HepG2 (cell line): ENCODE measurements around the gene NSMCE1. TPM values are rescaled to one million over a fixed set of nuclear protein-coding genes. Genes with fewer than 3 reads are reported as not detected.
A peak's percentile ranks its signal among the peaks of the same experiment; 100 is the strongest.

Source experiments
- ARID5B ChIP-seq: IDR thresholded peaks from 2 replicates; pipeline ENCODE4 v1.4.0; 2020; ENCODE audit warnings: mild to moderate bottlenecking, missing genetic modification reagents
- CCDC6 ChIP-seq: sonication (generic); formaldehyde crosslinking; IDR thresholded peaks from 2 replicates; pipeline ENCODE4 v1.8.1; 2022; ENCODE audit warnings: mild to moderate bottlenecking, missing genetic modification reagents, moderate library complexity
- ESRRA ChIP-seq: sonication (generic); formaldehyde crosslinking; IDR thresholded peaks from 2 replicates; pipeline ENCODE4 v1.5.1; 2020; ENCODE audit warnings: mild to moderate bottlenecking, low read depth, missing genetic modification reagents
- FOXC1 ChIP-seq: sonication (generic); formaldehyde crosslinking; IDR thresholded peaks from 2 replicates; pipeline ENCODE4 v1.8.0; 2022; ENCODE audit warnings: mild to moderate bottlenecking, missing genetic modification reagents, borderline replicate concordance
- GTF3A ChIP-seq: sonication (generic); formaldehyde crosslinking; conservative IDR thresholded peaks from 2 replicates; pipeline ENCODE4 v1.4.0; 2020; ENCODE audit warnings: mild to moderate bottlenecking, missing genetic modification reagents
- HMG20B ChIP-seq: conservative IDR thresholded peaks from 2 replicates; pipeline ENCODE4 v1.6.1; 2016; ENCODE audit warnings: missing genetic modification reagents, missing compliant biosample characterization
- MED8 ChIP-seq: sonication (generic); formaldehyde crosslinking; IDR thresholded peaks from 2 replicates; pipeline ENCODE4 v1.8.1; 2023; ENCODE audit warnings: mild to moderate bottlenecking, missing genetic modification reagents; ENCODE audit not compliant: insufficient replicate concordance
- PAX8 ChIP-seq: sonication (generic); formaldehyde crosslinking; IDR thresholded peaks from 2 replicates; pipeline ENCODE4 v1.8.0; 2022; ENCODE audit warnings: mild to moderate bottlenecking, missing genetic modification reagents, borderline replicate concordance
- RBM39 ChIP-seq: fragments of 200-400 bp; formaldehyde crosslinking; IDR thresholded peaks from one replicate; pipeline ENCODE4 v1.6.1; 2018; ENCODE audit warnings: antibody characterized with exemption, mild to moderate bottlenecking, low read depth, low read length; ENCODE audit not compliant: poor library complexity, severe bottlenecking
- RFXANK ChIP-seq: IDR thresholded peaks from 2 replicates; pipeline ENCODE4 v1.6.1; 2016
- SMAD3 ChIP-seq: sonication (generic); formaldehyde crosslinking; IDR thresholded peaks from 2 replicates; pipeline ENCODE4 v1.4.0; 2020; ENCODE audit warnings: missing genetic modification reagents
- TEAD2 ChIP-seq: sonication (generic); formaldehyde crosslinking; IDR thresholded peaks from 2 replicates; pipeline ENCODE4 v1.9.0; 2021; ENCODE audit warnings: missing genetic modification reagents
- TP53 ChIP-seq: sonication (generic); formaldehyde crosslinking; conservative IDR thresholded peaks from 2 replicates; pipeline ENCODE4 v1.4.0; 2020; ENCODE audit warnings: missing genetic modification reagents
- UBTF ChIP-seq: sonication (generic); formaldehyde crosslinking; IDR thresholded peaks from 2 replicates; pipeline ENCODE4 v1.4.0; 2020; ENCODE audit warnings: mild to moderate bottlenecking, missing genetic modification reagents
- ZFP36L2 ChIP-seq: sonication (generic); formaldehyde crosslinking; IDR thresholded peaks from 2 replicates; pipeline ENCODE4 v1.4.0; 2020; ENCODE audit warnings: missing genetic modification reagents
- ZNF362 ChIP-seq: sonication (generic); formaldehyde crosslinking; IDR thresholded peaks from 2 replicates; pipeline ENCODE4 v1.4.0; 2020; ENCODE audit warnings: missing genetic modification reagents, mild to moderate bottlenecking, borderline replicate concordance
- ZNF580 ChIP-seq: IDR thresholded peaks from 2 replicates; pipeline ENCODE4 v1.6.1; 2016; ENCODE audit warnings: low read depth, borderline replicate concordance
- ZSCAN20 ChIP-seq: sonication (generic); formaldehyde crosslinking; IDR thresholded peaks from 2 replicates; pipeline ENCODE4 v1.4.0; 2020; ENCODE audit warnings: missing genetic modification reagents, mild to moderate bottlenecking, borderline replicate concordance
- ZUFSP ChIP-seq: sonication (generic); formaldehyde crosslinking; IDR thresholded peaks from 2 replicates; pipeline ENCODE4 v1.9.0; 2021; ENCODE audit warnings: missing genetic modification reagents, mild to moderate bottlenecking, borderline replicate concordance
- polyA plus RNA-seq, 8 experiments: library from polyadenylated mRNA; depleted of rRNA in 3 of 8; stranded (reverse) in 7 of 8; unstranded in 1 of 8; fragments of >200 nt; fragmentation: Illumina TruSeq in 4 of 8; extraction: Trizol in 4 of 8; gene quantifications; 2 replicates each; pipeline versions ENCODE4 v1.2.1 to v1.2.3, GENCODE V29; 2011 to 2016; ENCODE audit warnings: low read depth in 4 of 8, missing spikeins in 1 of 8, mixed read lengths in 1 of 8; ENCODE audit not compliant: insufficient read depth in 1 of 8
- total RNA-seq, 5 experiments: library from RNA; depleted of rRNA; stranded (reverse); fragments of >200 nt; fragmentation: Illumina TruSeq; extraction: Trizol; gene quantifications; 2 replicates each; pipeline ENCODE4 v1.2.3, GENCODE V29; 2016; ENCODE audit warnings: low read depth in 1 of 5

NSMCE1 gene
- total and polyA plus RNA-seq, 2 of the 13 experiments (the other 11 are each of a cell fraction or from before 2014, with no cell fraction given): 42.7 to 52.9 TPM

- TF ChIP-seq ESRRA (CRISPR knock-in tag) (no peak; the same call in 1 of the 2 replicates), SMAD3 (peak; percentile 80), TP53 (no peak; the same call in 1 of the 2 replicates), TEAD2 (peak; percentile 42; the same call in 1 of the 2 replicates), ZUFSP (CRISPR knock-in tag) (no peak), FOXC1 (CRISPR knock-in tag) (peak; percentile 90), CCDC6 (CRISPR knock-in tag) (no peak), GTF3A (0 out of 2 replicates have a peak, but pooled peaks have one; percentile 15), ZNF362 (CRISPR knock-in tag) (no peak; the same call in 1 of the 2 replicates), MED8 (peak; percentile 35), ZFP36L2 (0 out of 2 replicates have a peak, but pooled peaks have one; percentile 75), RFXANK (CRISPR knock-in tag) (peak; percentile 35), ZNF580 (peak; percentile 69), ARID5B (CRISPR knock-in tag) (peak; percentile 70; the same call in 1 of the 2 replicates), HMG20B (CRISPR knock-in tag) (peak; percentile 79), UBTF (CRISPR knock-in tag) (peak; percentile 75), RBM39 (peak; percentile 79), PAX8 (CRISPR knock-in tag) (peak; percentile 74), ZSCAN20 (CRISPR knock-in tag) (peak; percentile 51)
These were observed 64.9 kb downstream of the NSMCE1 start, which contains the start of gene KDM8 (continued) for GRCh38 chr16:27203507-27204311.
